ENCODE data around the gene GPR132.
"Not testable (repeated sequence)": the region's sequence is repeated elsewhere in the genome, so short reads cannot be mapped to it uniquely, and the experiment has no call there.

The GPR132 gene

GRCh38 chr14:105059035-105059924 is 6.0 kb downstream of the GPR132 start:
- DNase-seq, result no peak

GRCh38 chr14:105058521-105059034 is 6.7 kb downstream of the GPR132 start:
- DNase-seq, result peak; percentile 40

GRCh38 chr14:105056303-105056831 is 8.9 kb downstream of the GPR132 start:
- no peak for DNase-seq

GRCh38 chr14:105055736-105056302 is 9.4 kb downstream of the GPR132 start:
- DNase-seq, result no peak

- DNase-seq, result no peak
These were observed 9.9 kb downstream of the GPR132 start for GRCh38 chr14:105055334-105055733.

- no peak for DNase-seq
These were observed 11.2 kb downstream of the GPR132 start for GRCh38 chr14:105053996-105054395.

- DNase-seq, result no peak
These were observed 11.8 kb downstream of the GPR132 start for GRCh38 chr14:105053421-105053820.

- no peak for DNase-seq
These were observed 13.1 kb downstream of the GPR132 start for GRCh38 chr14:105052110-105052458.

- no peak for DNase-seq
These were observed 13.8 kb downstream of the GPR132 start for GRCh38 chr14:105051182-105052109.

- DNase-seq, result peak; percentile 39
These were observed 14.7 kb downstream of the GPR132 start for GRCh38 chr14:105050551-105050897.

- DNase-seq, result no peak
These were observed 15.3 kb downstream of the GPR132 start for GRCh38 chr14:105049753-105050550.

- no peak for DNase-seq
These were observed 17.8 kb downstream of the GPR132 start for GRCh38 chr14:105047283-105048016.

- no peak for DNase-seq
These were observed 18.3 kb downstream of the GPR132 start for GRCh38 chr14:105046891-105047282.

GRCh38 chr14:105045710-105046326 is 19.4 kb downstream of the GPR132 start:
- peak; percentile 89 for DNase-seq

- no peak for DNase-seq
These were observed 21.6 kb downstream of the GPR132 start for GRCh38 chr14:105043641-105044040.

GRCh38 chr14:105042813-105043212 is 22.4 kb downstream of the GPR132 start:
- no peak for DNase-seq

- no peak for DNase-seq
These were observed 23.1 kb downstream of the GPR132 start for GRCh38 chr14:105041841-105042765.

GRCh38 chr14:105039458-105040205 is 25.6 kb downstream of the GPR132 start:
- DNase-seq, result no peak

GRCh38 chr14:105035616-105036015 is 29.6 kb downstream of the GPR132 start:
- not testable (repeated sequence) for DNase-seq
